Smooth muscle cell (in vitro differentiated cells): ENCODE measurements around the gene MUC12. TPM values are rescaled to one million over a fixed set of nuclear protein-coding genes. Genes with fewer than 3 reads are reported as not detected.
"Not testable (repeated sequence)": the region's sequence is repeated elsewhere in the genome, so short reads cannot be mapped to it uniquely, and the experiment has no call there.

ENCODE experiments used
- DNase-seq: peaks from one replicate; lab custom pipeline; 2025; ENCODE audit not compliant: unreplicated experiment; lab: John Stamatoyannopoulos, UW
- H2AFZ ChIP-seq: fragments of 200-600 bp; sonication (generic); 2 replicates; pipeline ENCODE4 v1.6.0; 2016; ENCODE audit warnings: antibody characterized with exemption, low read depth, mild to moderate bottlenecking
- H3F3A ChIP-seq: fragments of 200-600 bp; sonication (generic); 2 replicates; pipeline ENCODE4 v1.6.0; 2017; ENCODE audit warnings: antibody characterized with exemption, low read depth
- H3K27ac ChIP-seq: fragments of 200-600 bp; sonication (generic); 2 replicates; pipeline ENCODE4 v1.5.1; 2016; ENCODE audit warnings: low read depth, mild to moderate bottlenecking
- H3K27me3 ChIP-seq: fragments of 200-600 bp; sonication (generic); 2 replicates; pipeline ENCODE4 v1.6.1; 2016; ENCODE audit warnings: low read depth, mild to moderate bottlenecking
- H3K36me3 ChIP-seq: fragments of 200-600 bp; sonication (generic); 2 replicates; pipeline ENCODE4 v1.5.1; 2016; ENCODE audit warnings: low read depth
- H3K4me1 ChIP-seq: fragments of 200-600 bp; sonication (generic); 2 replicates; pipeline ENCODE4 v1.5.1; 2016; ENCODE audit warnings: low read depth
- H3K4me2 ChIP-seq: fragments of 200-600 bp; sonication (generic); 2 replicates; pipeline ENCODE4 v1.6.0; 2016; ENCODE audit warnings: mild to moderate bottlenecking
- H3K4me3 ChIP-seq: fragments of 200-600 bp; sonication (generic); 2 replicates; pipeline ENCODE4 v1.5.1; 2016; ENCODE audit warnings: mild to moderate bottlenecking
- H3K79me2 ChIP-seq: fragments of 200-600 bp; sonication (generic); 2 replicates; pipeline ENCODE4 v1.6.0; 2016; ENCODE audit warnings: low read depth, mild to moderate bottlenecking
- H3K9ac ChIP-seq: fragments of 200-600 bp; sonication (generic); 2 replicates; pipeline ENCODE4 v1.6.0; 2016; ENCODE audit warnings: low read depth
- H3K9me3 ChIP-seq: fragments of 200-600 bp; sonication (generic); replicated peaks from 2 replicates; pipeline ENCODE4 v1.5.1; 2016; ENCODE audit warnings: low read depth
- H4K20me1 ChIP-seq: fragments of 200-600 bp; sonication (generic); 2 replicates; pipeline ENCODE4 v1.6.0; 2016; ENCODE audit warnings: low read depth
- WGBS: methylation state at CpG from one replicate; pipeline ENCODE4 v1.1.7; 2016; ENCODE audit warnings: low lambda C conversion rate; 5-methylcytosine and 5-hydroxymethylcytosine counted together
- polyA plus RNA-seq: library from polyadenylated mRNA; unstranded; fragments of >200 nt; fragmentation: Nextera tagmentation; extraction: Ambion mirVana; gene quantifications from 2 replicates; pipeline ENCODE4 v1.2.1, GENCODE V29; 2016
- total RNA-seq: library from RNA; depleted of rRNA; stranded (reverse); fragments of >200 nt; gene quantifications from 2 replicates; pipeline ENCODE4 v1.2.3, GENCODE V29; 2014
- TF ChIP-seq, protein P1 (sequence below): fragments of 200-600 bp; sonication (generic); IDR thresholded peaks from 2 replicates; pipeline ENCODE4 v1.5.1; 2017; ENCODE audit warnings: borderline replicate concordance, mild to moderate bottlenecking, antibody characterized with exemption; ENCODE audit not compliant: insufficient read depth, poor library complexity, severe bottlenecking

Gene MUC12
- total and polyA plus RNA-seq, 2 experiments from 2014 or later = 13.5 to 18.0 TPM

DNA sequence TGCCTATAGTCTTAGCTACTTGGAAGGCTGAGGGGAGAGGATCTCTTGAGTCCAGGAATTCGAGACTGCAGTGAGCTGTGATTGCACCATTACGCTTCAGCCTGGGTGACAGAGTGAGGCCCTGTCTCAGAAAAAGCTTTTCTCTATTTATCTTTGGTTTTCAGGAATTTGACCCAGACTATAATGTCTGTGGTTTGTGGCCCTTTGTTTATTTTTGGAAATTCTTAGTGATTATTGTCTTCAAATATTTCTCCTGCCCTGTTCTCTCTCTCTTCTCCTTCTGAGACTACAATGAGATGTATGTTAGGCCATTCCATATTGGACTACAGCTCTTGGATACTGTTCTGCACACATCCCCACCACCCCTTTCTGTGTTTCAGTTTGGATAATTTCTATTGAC is 4.7 kb downstream of the MUC12 start:
- Histone ChIP-seq H3K36me3 (no peaks in the 10 kb centered on the region), H3K4me3 (no peak overlapping the region), H2AFZ (no peak overlapping the region), H3K4me2 (no peak overlapping the region), H3K4me1 (no peaks in the 10 kb centered on the region), H3K27me3 (no peaks in the 10 kb centered on the region), H3F3A (no peaks in the 10 kb centered on the region), H3K9ac (no peak overlapping the region), H4K20me1 (no peaks in the 10 kb centered on the region), H3K27ac (no peak overlapping the region), H3K79me2 (no peaks in the 10 kb centered on the region), H3K9me3 (no peaks in the 10 kb centered on the region)
- no peak for DNase-seq
- WGBS = 31% methylated on average over 2 of the region's 2 CpGs
- TF ChIP-seq, protein P1, sequence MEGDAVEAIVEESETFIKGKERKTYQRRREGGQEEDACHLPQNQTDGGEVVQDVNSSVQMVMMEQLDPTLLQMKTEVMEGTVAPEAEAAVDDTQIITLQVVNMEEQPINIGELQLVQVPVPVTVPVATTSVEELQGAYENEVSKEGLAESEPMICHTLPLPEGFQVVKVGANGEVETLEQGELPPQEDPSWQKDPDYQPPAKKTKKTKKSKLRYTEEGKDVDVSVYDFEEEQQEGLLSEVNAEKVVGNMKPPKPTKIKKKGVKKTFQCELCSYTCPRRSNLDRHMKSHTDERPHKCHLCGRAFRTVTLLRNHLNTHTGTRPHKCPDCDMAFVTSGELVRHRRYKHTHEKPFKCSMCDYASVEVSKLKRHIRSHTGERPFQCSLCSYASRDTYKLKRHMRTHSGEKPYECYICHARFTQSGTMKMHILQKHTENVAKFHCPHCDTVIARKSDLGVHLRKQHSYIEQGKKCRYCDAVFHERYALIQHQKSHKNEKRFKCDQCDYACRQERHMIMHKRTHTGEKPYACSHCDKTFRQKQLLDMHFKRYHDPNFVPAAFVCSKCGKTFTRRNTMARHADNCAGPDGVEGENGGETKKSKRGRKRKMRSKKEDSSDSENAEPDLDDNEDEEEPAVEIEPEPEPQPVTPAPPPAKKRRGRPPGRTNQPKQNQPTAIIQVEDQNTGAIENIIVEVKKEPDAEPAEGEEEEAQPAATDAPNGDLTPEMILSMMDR = no peak

- TF ChIP-seq, protein P1 = no peak
- H3K79me2 ChIP-seq = no peaks in the 10 kb centered on the region
- H3K4me1 ChIP-seq = no peaks in the 10 kb centered on the region
- no peak overlapping the region for H3K9ac ChIP-seq
- H4K20me1 ChIP-seq = no peaks in the 10 kb centered on the region
- no peaks in the 10 kb centered on the region for H3K9me3 ChIP-seq
- no peak for DNase-seq
- no peaks in the 10 kb centered on the region for H3K27me3 ChIP-seq
- WGBS = 80% methylated on average over 3 of the region's 3 CpGs
- no peaks in the 10 kb centered on the region for H3K36me3 ChIP-seq
- no peak overlapping the region for H3K4me3 ChIP-seq
- H3K27ac ChIP-seq = no peak overlapping the region
- H3F3A ChIP-seq = no peaks in the 10 kb centered on the region
- no peak overlapping the region for H3K4me2 ChIP-seq
- no peak overlapping the region for H2AFZ ChIP-seq
Measured at GRCh38 chr7:100975371-100975821, 6.0 kb downstream of the MUC12 start.

DNA sequence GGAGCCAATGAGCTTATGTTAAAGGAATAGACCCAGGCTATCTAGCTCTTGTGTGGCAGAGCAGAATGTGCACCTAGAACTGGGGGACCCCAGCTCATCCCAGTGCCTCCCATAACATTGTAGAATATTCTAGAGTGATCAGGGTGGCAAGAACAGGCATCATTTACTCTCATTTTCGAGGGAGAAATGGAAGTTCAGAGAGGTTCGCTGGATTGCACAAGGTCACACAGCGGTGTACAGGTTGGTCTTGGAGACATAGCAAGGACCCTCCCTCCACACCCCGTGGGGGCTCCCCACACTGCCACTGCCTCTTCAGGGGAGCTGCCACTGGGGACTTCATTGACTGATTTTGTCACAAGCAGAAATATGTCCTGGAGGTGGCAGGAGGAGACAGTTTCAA is 8.9 kb downstream of the MUC12 start:
- no peak overlapping the region for H3K27ac ChIP-seq
- H3F3A ChIP-seq = no peaks in the 10 kb centered on the region
- no peak overlapping the region for H3K4me3 ChIP-seq
- H3K9ac ChIP-seq = no peak overlapping the region
- H3K4me2 ChIP-seq = no peak overlapping the region
- no peaks in the 10 kb centered on the region for H3K4me1 ChIP-seq
- H3K36me3 ChIP-seq = no peaks in the 10 kb centered on the region
- H3K79me2 ChIP-seq = no peaks in the 10 kb centered on the region
- 80% methylated on average over 4 of the region's 4 CpGs for WGBS
- H2AFZ ChIP-seq = no peak overlapping the region
- no peaks in the 10 kb centered on the region for H3K27me3 ChIP-seq
- DNase-seq = no peak
- TF ChIP-seq, protein P1 = no peak
- H4K20me1 ChIP-seq = no peaks in the 10 kb centered on the region
- H3K9me3 ChIP-seq = no peaks in the 10 kb centered on the region

- H3K4me2 ChIP-seq = no peak overlapping the region
- TF ChIP-seq, protein P1 = no peak
- no peaks in the 10 kb centered on the region for H3K9me3 ChIP-seq
- H3K27ac ChIP-seq = peak overlapping the region; percentile 92
- H4K20me1 ChIP-seq = no peaks in the 10 kb centered on the region
- no peak for DNase-seq
- H3K79me2 ChIP-seq = no peaks in the 10 kb centered on the region
- H3F3A ChIP-seq = no peaks in the 10 kb centered on the region
- H3K27me3 ChIP-seq = no peaks in the 10 kb centered on the region
- no peak overlapping the region for H2AFZ ChIP-seq
- no peaks in the 10 kb centered on the region for H3K4me1 ChIP-seq
- no peak overlapping the region for H3K4me3 ChIP-seq
- H3K36me3 ChIP-seq = no peaks in the 10 kb centered on the region
- peak overlapping the region; percentile 86 for H3K9ac ChIP-seq
- 46% methylated on average over 8 of the region's 8 CpGs for WGBS
Measured at GRCh38 chr7:100983451-100984187, 14.3 kb downstream of the MUC12 start.

GRCh38 chr7:100984241-100984918 is 15.0 kb downstream of the MUC12 start:
- H3K4me2 ChIP-seq, H3K9me3 ChIP-seq, H4K20me1 ChIP-seq, H3K36me3 ChIP-seq, H3K4me3 ChIP-seq, H3K27me3 ChIP-seq, H3K79me2 ChIP-seq, DNase-seq, H3F3A ChIP-seq, H2AFZ ChIP-seq, H3K4me1 ChIP-seq: not testable (repeated sequence)
- Histone ChIP-seq H3K9ac (peak overlapping the region; percentile 86), H3K27ac (peak overlapping the region; percentile 92)
- WGBS = 86% methylated on average over 14 of the region's 14 CpGs
